ENCODE results near the gene BLCAP. TPM values are rescaled to one million over a fixed set of nuclear protein-coding genes. Genes with fewer than 3 reads are reported as not detected.

BLCAP gene
- total RNA-seq, 1 experiment from 2014 or later: 54.3 TPM

DNA sequence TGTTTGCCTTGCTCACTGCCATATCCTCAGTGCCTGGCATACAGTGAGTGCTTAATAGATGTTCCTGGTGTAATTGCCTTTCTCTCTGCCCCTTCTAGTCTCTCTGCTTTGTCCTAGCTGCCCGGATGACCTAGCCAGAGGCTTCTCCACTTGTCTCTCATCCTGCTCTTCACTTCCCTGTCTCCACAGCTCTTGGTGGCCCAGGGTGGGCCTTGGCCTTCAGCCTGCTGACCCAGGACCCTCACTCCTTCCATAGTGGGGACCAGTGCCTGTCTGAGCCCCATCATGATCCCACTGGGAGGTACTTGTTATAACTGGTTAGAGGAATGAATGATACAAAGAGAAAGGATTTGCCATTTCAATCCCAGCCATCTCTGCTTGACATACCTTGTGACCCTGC lies 49.2 kb upstream of the BLCAP start:
- Histone ChIP-seq H4K20me1 (ENCODE audit: control insufficient read depth, insufficient read depth, insufficient read length) (no peaks in the 10 kb centered on the region), H3K23me2 (ENCODE audit: insufficient read length, low read depth, low read length, poor library complexity, severe bottlenecking) (peaks cover 2% of the 10 kb centered on the region), H3K79me1 (ENCODE audit: insufficient read depth, low read depth, low read length, poor library complexity, severe bottlenecking) (no peaks in the 10 kb centered on the region), H3K9me3 (ENCODE audit: control insufficient read depth, low read depth, low read length) (no peaks in the 10 kb centered on the region), H3K4ac (ENCODE audit: low read depth, low read length) (no peak overlapping the region), H3K14ac (ENCODE audit: insufficient read depth, low read length) (no peak overlapping the region), H3K27ac (ENCODE audit: insufficient read length, low read depth, low read length) (no peak overlapping the region), H2BK15ac (ENCODE audit: low read depth, low read length) (no peak overlapping the region), H4K91ac (ENCODE audit: insufficient read length, low read depth, low read length) (no peak overlapping the region), H2BK20ac (ENCODE audit: low read depth, low read length, poor library complexity, severe bottlenecking) (no peak overlapping the region), H2BK12ac (ENCODE audit: insufficient read length, low read depth, low read length) (no peak overlapping the region), H3K79me2 (ENCODE audit: insufficient read depth, low read length) (no peaks in the 10 kb centered on the region), H3K4me1 (ENCODE audit: insufficient read depth, low read length) (no peaks in the 10 kb centered on the region; the same call in none of the 2 replicates), H3K27me3 (ENCODE audit: insufficient read depth, low read length) (no peaks in the 10 kb centered on the region), H3K18ac (ENCODE audit: insufficient read length, low read depth, low read length) (no peak overlapping the region), H3K9ac (ENCODE audit: extremely low read depth, insufficient read length, low read length) (no peak overlapping the region), H3T11ph (ENCODE audit: low read length) (no peak overlapping the region), H2BK120ac (ENCODE audit: low read depth, low read length, poor library complexity, severe bottlenecking) (no peak overlapping the region), H3K4me2 (ENCODE audit: insufficient read depth, insufficient read length, low read length) (no peak overlapping the region), H2AFZ (ENCODE audit: low read length) (no peak overlapping the region), H4K5ac (ENCODE audit: insufficient read length, low read depth, low read length) (no peak overlapping the region), H2BK5ac (ENCODE audit: insufficient read length, low read length) (no peak overlapping the region), H3K23ac (ENCODE audit: insufficient read length, low read depth, low read length) (no peak overlapping the region), H3K56ac (ENCODE audit: insufficient read length, low read depth, low read length) (no peak overlapping the region), H4K8ac (replicated peaks; ENCODE audit: insufficient read length, low read depth, low read length) (no peak overlapping the region), H2AK5ac (ENCODE audit: insufficient read length, low read length) (no peak overlapping the region)
- WGBS (ENCODE audit: extremely low coverage, insufficient read length, low lambda C conversion rate): no CpG with 5 or more reads among the region's 1 CpG
- H3K9me3 Mint-ChIP-seq: no peaks in the 10 kb centered on the region; a peak in 2 of 5 replicates
- TF ChIP-seq, protein P1, sequence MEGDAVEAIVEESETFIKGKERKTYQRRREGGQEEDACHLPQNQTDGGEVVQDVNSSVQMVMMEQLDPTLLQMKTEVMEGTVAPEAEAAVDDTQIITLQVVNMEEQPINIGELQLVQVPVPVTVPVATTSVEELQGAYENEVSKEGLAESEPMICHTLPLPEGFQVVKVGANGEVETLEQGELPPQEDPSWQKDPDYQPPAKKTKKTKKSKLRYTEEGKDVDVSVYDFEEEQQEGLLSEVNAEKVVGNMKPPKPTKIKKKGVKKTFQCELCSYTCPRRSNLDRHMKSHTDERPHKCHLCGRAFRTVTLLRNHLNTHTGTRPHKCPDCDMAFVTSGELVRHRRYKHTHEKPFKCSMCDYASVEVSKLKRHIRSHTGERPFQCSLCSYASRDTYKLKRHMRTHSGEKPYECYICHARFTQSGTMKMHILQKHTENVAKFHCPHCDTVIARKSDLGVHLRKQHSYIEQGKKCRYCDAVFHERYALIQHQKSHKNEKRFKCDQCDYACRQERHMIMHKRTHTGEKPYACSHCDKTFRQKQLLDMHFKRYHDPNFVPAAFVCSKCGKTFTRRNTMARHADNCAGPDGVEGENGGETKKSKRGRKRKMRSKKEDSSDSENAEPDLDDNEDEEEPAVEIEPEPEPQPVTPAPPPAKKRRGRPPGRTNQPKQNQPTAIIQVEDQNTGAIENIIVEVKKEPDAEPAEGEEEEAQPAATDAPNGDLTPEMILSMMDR (conservative IDR thresholded peaks at IDR 0.05): no peak
- peaks cover 6% of the 10 kb centered on the region; the same call in 1 of the 2 replicates for H3K27me3 Mint-ChIP-seq (ENCODE audit: low read depth)
- H3K27ac Mint-ChIP-seq: peak overlapping the region in 1 of 3 experiments; percentile 32; a peak in 1 of 7 replicates
- no peaks in the 10 kb centered on the region; a peak in 1 of 7 replicates for H3K36me3 Mint-ChIP-seq (ENCODE audit: insufficient read depth in 1 of 3, low read depth in 3 of 3)
- H3K4me1 Mint-ChIP-seq: peaks cover 8 to 21% of the 10 kb centered on the region in 2 experiments
- no peak overlapping the region for H3K4me3 Mint-ChIP-seq
- DNase-seq: peak; percentile 10
